GM18873 (cell line): ENCODE measurements around the gene ANKRD65.
"Not testable (repeated sequence)": the region's sequence is repeated elsewhere in the genome, so short reads cannot be mapped to it uniquely, and the experiment has no call there.

ENCODE experiments used
- ATAC-seq: cut with Tn5 transposase; IDR thresholded peaks from one replicate; pipeline ENCODE4 v1.9.1; 2021; ENCODE audit warnings: mild to moderate bottlenecking, moderate library complexity, moderate number of reproducible peaks; ENCODE audit not compliant: unreplicated experiment, low FRiP score

Gene ANKRD65

DNA sequence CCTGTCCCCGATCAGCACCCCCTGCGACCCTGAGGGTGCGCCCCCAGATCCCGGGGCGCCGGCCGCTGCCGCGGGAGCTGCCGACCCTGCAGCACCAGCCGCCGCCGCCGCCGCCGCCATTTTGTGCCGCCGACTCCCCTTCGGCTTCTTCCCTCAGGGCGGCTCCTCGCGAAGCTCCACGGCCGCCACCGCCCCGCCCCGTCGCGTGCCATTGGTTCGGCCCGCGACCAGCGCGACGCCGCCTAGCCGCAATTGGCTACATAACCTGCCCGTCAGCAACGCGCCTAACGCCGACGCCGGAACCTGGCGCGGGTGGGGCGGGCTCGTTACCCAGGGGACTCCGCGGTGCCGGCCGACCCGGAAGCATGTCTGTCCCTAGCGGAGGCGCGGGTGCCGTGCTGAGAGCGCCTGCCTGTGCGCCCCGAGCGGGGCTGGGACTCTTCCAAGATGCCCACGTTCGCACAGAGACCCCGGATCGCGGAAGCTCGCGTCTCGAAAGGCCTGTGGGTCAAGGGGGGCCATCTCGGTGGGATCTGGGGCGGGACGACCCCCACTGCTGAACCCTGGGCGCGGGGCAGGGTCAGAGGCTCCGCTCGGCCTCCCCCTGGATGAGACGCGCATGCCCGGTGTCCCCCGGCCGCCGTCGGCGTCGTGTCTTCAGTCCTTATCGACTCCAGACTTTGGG is 21.7 kb downstream of the ANKRD65 start, which contains the start of gene CCNL2:
Gene CCNL2, minus strand, starts transcription at position 149 of the 685 bp plus-strand sequence. Its CDS starts 29 bp downstream, at position 120.
- peak; percentile 79 for ATAC-seq

DNA sequence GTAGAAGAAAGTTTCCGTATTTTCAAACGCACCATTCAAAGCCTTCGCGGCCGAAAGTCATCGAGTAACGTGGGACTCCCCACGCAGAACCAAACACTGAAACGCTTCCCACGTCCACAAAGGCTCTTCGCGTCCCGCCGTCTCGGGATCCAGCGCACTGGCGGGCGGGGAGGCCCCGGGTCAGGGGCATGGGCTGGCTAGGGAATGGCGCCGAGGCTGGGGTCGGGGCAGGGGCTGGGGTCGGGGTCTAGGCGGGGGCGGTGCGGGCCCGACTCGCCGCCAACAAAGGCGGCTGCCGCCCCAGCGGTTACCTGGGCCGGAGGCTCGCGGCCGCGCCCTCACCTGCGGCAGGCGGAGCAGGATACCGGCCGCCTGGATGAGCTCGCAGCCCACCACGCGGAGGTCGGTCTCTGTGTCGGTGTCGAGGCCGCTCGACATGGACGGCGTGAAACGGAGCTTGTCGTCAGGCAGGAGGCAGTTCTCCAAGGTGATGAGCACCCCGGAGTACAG is 22.3 kb downstream of the ANKRD65 start:
- peak; percentile 21 for ATAC-seq

DNA sequence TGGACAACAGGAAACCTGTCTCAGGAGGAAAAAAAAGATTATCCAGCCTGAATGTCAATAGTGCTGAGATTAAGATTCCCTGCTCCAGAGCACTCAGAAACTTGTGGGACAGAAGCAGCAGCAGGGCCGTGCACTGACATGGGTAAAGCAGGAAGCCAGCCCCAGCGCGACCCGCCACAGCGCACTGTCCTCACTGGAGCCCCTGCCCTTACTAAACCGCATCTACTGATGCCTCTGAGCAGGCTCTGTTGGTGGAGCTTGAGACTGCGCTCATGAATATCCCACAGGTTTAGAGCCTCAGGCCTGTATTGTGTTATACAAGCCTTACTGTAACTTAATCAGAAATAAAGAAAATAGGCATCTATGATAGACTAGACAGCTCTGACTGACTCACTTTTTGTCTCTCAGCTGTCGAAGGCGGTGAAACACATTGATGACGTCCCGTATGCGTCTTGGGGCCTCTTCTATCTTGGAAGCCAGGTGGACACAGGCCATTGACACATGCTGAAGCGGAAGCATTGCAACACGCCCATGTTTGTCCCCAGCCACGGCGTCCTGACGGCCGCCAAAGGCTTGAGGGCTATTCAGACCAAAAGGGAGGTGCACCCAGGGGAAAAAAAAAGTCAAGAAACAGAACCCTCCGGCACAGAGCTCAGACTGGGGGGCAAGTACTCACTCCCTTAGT is 23.1 kb downstream of the ANKRD65 start:
- no peak for ATAC-seq

DNA sequence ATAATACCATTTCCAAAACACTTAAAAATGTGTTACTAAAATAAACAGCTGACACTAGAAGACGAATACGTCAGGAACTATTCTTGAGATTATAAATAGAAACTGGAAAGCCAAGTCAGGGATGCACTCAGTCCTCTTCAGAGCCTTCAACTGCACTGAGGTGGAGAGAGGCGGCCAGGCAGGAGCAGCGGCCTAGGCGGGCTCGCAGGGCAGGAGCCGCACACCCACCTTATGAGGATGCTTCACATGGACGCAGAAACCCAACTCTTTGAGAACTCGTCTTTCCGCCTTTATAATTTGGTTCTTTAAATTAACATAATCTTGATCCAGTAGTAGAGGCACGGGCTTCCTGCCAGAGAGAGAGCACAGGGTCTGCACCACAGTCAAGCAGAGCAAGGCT is 25.9 kb downstream of the ANKRD65 start:
- no peak for ATAC-seq

DNA sequence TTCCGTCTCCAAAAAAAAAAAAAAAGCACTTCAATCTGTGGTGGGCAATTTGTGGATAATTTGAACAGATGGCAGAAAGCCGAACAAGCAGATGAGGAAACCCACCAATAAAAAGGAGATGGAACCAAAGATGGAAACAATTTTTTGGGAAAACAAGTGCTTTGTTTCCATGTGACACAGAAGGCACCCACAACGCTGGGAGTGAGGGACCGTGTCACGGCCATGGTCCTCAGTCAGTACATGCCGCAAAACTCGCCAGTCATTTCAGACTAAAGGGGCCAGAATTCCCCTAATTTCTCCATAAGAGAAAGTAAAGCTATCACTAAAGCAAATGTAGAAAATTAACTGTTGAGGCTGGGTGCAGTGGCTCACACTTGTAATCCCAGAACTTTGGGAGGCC is 27.0 kb downstream of the ANKRD65 start:
- no peak for ATAC-seq

DNA sequence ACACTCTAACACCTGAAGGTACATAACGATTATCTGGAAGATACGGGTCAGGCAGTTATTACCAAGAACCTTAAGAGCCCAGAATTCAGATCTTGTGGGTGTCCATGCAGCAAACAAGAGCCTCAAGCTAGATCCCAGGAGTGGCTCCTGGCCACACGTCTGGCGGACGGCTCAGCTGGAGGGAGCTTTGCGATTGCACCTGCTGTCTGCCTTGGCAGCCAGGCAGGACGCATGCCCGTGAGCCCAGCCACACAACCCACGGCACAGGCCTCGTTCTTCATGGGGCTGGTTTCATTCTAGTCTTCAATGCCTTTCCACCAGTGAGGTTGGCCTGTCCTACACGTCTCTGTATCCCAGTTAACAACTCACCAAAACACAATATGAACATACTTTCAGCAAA is 27.6 kb downstream of the ANKRD65 start:
- ATAC-seq, result no peak

DNA sequence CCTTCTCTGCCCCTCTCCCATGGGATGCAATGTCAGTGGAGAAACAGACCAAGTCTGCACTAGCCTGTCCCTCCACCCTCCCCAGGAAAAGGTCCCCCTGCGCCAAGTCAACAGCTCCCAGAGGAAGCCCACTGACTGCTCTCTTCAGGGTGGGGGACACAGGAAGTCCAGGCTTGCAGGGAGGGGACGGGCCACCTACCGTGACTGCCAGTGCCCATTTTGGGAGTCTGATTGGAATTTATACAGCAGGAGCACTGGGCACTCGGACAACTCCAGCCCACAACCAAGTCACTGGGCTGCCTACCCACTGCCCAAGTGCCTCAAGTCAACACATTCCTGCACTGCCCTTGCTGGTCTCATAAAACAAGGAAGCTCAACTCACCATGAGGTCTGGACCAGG is 28.1 kb downstream of the ANKRD65 start:
- no peak for ATAC-seq

DNA sequence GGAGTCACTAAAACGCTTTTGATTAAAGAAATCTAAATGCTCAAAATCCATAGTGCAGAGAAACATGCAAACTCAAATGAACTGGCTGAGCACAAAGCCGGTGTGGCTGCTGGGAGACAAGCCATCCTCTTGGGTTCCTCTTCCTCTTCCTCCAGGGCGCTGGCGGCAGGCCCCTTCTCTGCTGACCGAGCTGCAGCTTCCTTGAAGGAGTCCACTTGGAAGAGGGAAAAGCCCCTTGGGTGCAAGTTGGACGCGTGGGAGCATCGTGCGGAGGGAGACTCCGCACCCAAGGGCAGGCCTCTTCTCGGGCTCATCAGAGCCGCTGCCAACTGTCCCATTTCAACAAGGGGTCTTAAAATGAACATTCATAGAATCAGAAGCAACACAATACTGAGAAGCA is 29.9 kb downstream of the ANKRD65 start:
- no peak for ATAC-seq

DNA sequence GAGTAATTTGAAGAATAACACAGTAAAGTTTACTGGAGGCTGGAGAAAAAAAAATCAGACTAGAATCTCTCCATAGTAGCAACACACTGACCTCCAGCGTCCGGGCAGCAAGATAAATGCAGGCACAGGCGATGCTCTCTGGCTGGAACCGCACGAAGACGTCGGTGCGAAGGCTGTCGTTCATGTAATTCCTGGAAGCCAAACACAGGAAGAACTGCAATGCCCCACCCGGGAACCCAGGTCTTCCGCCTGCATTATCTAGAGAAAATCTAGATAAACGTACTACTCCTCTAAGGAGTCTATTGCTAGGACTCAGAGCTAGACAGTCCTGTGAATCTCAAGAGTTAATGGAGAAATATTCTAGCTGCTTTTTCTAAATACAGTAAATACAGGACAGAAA is 30.4 kb downstream of the ANKRD65 start:
- no peak for ATAC-seq

DNA sequence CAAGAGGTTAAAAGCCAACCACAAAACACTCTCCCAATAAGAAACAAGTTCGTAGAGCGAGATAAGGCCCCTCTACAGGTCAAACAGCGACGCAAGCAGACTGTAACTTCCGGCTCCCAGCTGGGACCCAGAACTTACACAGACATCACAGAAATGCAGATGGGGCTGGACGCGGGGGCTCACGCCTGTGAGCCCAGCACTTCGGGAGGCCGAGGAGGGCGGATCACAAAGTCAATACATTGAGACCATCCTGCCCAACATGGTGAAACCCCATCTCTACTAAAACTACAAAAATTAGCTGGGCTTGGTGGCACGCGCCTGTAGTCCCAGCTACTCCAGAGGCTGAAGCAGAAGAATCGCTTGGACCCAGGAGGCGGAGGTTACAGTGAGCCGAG is 33.0 kb downstream of the ANKRD65 start:
- no peak for ATAC-seq

DNA sequence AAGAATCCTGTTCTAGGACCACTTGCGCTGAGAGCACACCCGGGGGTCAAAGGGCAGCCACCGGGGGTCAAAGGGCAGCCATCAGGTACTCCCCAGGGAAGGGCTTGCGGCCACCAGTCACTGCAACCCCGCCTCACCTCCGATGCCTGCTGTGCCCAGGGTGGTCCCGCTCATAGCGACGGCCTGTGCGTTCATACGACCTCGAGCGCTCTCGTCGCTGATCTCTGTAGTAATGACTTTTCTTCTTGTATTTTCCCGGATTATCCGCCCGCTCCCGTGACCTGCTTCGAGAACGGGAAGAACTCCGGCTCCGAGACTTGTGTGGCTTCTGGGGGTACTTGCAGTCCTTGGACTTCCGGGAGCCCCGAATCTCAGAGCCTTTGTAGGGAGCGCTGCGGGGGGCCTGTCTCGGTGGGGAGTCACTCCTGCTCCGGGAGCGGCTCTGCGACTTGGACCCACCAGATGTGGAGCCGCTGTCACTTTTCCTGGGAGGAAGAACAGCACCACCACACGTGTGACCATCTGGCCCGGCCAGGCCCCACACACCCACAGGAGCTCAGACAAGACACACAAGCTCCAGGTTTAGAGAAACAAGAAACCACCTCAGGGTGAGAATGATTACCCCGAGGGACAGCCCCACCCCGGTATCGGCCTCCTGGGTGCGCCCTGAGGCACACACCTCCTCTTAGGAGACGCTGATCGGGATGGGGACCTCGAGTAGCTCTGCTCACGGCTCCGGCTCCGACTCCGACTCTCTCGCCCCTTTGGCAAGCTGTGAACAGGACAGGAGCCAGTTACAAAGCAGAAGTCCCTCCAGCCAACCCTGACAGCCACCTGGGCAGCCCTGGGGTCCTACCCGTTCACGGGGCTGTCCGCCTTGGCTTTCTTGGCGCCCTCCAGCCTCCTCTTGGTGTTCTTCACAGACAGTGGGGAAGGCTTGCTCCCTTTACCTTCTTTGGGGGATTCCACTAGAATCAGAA is 33.7 kb downstream of the ANKRD65 start:
- ATAC-seq, result no peak

DNA sequence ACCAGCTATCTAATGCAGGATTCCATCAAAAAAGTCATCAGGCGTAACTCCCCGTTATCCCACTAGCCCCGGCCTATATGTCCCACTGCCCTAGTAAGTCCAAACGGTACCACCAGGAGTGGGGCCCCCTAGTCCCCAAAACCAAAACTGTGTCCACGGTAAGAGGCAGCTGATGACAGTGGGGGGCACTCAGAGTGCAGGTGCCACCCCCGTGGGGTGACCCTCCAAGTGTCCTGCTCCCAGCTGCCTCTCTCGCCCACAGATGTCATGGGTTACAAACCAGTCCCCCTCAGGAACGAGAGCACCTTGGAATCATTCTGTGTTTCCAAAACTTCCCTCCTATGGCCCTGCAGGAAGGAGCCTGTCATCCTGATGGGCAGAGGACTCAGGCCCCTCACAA is 35.1 kb downstream of the ANKRD65 start:
- no peak for ATAC-seq

DNA sequence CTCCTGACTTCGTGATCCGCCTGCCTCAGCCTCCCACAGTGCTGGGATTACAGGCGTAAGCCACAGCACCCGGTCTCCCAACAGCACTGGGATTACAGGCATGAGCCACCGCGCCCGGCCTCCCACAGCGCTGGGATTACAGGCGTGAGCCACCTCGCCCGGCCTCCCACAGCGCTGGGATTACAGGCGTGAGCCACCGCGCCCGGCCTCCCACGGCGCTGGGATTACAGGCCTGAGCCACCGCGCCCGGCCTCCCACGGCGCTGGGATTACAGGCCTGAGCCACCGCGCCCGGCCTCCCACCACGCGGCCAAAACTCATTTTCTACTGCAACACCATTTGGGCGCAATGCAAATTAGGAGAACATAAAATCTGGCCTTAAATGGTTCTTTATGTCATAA is 35.7 kb downstream of the ANKRD65 start:
- not testable (repeated sequence) for ATAC-seq

DNA sequence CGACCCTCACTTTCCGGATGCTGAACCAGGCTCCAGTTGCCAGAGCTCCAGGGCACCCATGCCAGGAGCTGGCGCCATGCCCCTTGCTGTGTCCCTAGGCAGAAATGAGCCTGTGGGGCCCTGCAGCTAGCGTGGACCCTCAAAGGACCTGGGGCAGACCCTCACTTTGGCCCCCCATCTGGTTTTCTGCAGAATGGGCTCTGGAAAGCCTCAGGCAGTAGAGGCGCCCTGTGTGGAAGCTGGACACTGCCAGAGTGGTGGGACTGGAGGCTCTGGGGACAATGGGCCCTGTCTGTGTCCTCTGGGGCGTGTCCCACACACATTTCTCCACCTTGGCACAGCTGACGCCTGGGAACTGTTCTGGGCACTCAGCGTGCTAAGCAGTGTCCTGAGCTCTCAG is 39.8 kb downstream of the ANKRD65 start:
- no peak for ATAC-seq

DNA sequence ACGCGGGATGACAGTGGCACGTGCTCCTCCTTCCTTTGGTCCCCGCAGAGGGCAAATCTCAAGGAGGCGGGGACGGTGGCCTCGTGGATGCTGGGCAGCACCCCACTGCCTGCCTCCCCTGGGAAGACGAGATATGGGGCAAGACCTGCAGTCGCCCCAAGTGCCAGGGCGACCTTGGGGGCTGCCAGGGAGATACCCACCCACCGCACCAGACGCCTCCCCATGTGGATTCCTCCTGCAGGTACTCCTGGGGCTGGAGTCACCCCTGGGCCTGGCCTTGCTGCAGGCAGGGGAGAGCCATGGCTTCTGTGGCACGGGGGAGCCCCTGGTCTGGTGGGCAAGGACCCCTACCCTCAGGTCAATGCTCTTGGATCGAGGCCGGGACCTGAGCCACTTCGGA is 40.2 kb downstream of the ANKRD65 start:
- no peak for ATAC-seq

DNA sequence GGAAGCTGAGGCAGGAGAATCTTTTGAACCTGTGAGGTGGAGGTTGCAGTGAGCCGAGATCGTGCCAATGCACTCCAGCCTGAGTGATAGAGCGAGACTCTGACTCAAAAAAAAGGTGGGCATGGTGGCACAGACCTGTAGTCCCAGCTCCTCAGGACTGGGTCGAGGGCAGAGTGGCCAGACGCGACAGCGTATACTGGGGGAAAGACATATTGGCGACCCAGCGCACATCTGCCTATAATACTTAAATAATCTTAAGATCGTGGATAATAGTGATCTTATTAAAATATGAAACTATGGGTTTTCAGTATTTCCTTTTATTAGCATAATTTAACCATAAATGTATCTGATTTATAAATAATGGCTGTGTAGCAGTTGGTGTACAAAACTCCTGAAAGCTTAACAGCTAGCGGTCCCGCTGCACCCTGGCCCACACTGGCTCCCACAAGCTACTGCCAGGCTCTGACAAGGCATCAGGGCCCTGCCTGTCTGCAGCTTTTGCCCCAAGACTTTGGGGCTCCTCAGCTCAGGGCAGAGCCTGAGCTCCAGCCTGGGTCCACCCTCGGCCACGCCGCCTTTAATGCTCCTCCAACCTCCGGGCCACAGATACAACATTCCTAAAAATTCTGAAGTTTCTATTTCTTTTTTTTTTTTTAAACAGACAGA is 43.4 kb downstream of the ANKRD65 start:
- no peak for ATAC-seq

DNA sequence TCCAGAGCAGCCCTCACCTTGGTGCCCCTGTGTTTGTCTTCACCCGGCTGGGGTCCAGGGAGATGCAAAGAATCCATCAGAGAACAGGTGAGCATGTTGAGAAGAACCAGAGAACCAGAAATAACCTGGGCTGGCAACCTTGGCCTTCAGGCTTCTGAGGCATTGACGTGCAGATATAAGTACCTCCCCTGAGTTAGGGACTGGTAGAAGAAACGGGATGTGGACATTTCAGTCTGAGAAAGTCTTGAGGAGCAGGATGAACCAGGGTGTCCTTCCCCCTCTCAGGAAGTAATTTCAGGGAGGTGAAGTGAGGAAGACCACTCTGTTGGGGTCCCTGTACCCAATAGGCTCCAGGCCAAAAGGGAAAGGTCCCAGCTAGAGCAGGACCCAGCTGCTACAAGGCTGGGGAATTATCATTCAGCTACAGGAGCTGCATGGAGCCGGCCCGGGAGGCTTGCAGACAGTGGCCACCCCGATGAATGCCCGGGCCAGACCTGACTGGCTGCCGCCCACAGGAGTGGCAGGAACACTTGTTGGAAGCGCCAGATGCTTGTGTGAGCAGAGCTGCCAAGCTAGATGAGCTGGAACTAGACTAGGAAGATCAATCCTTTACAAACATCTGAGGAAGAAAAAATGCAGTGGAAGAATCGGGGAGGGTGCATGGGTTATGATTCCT is 44.4 kb downstream of the ANKRD65 start:
- no peak for ATAC-seq

DNA sequence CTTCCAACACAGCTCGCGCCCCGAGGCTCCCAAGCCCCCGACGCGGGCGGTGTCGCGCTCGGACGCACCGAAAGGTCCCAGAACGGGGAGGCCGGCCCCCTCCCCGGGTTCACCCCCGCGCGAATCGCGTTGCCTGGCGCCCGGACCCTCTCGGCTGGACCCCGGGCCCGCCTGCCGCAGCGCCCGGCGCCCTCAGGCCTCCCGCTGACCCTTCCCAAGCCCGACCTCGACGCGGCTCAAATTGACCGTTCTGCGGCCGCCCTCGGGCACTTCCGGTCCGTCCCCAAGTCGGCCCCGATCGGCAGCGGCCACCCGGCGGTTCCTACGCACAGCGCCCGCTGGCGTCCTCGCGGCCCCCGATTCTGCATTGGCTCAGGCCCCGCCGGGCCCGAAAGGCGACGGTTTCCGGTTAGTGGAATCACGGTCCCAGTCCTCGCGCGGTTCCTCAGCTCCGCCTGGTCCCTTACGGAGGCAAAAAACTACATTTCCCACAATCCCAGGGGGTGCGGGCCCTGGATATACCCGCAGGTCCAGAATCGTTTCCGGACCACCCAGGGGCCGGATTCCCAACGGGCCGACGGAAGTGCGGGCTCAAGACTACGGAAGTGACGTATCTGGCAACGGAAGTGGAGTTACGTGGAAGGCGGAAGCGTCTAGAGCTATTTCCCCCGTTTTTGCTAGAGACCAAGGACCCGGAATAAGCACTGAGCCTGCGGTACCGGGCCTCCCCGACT is 46.0 kb downstream of the ANKRD65 start, which contains the start of gene AURKAIP1:
Gene AURKAIP1, minus strand, starts transcription at position 279 of the 734 bp plus-strand sequence. CDS start 451 bp downstream, outside the sequence.
- ATAC-seq, result peak; percentile 88

DNA sequence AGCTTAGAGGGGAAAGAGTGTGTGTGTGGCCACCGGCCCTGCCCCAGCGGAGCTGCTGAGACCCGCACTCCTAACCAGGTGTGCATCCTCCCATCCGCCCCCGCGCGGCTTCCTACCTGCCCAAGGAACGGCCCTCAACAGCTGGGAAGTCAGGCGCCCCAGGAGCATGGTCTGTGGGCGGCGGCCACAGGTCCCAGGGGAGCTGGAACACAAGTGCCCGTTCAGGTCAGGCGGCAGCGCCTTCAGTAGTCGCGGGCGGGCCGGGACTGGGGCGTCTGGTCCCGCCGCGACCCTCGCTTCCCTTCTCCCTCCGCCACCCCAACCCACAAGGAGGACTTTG is 46.5 kb downstream of the ANKRD65 start:
- no peak for ATAC-seq
